HepG2 (cell line): ENCODE data around the gene FOXRED2. TPM values are rescaled to one million over a fixed set of nuclear protein-coding genes. Genes with fewer than 3 reads are reported as not detected.

ENCODE experiments used
- CEBPZ ChIP-seq: IDR thresholded peaks from 2 replicates; pipeline ENCODE4 v1.6.1; 2012; ENCODE audit warnings: low read length, improper control_type of control experiment
- CREB3 ChIP-seq: sonication (generic); formaldehyde crosslinking; IDR thresholded peaks from 2 replicates; pipeline ENCODE4 v1.5.0; 2020; ENCODE audit warnings: missing genetic modification reagents
- ETV6 ChIP-seq: sonication (generic); formaldehyde crosslinking; conservative IDR thresholded peaks from 2 replicates; pipeline ENCODE4 v1.4.0; 2020; ENCODE audit warnings: missing genetic modification reagents
- FLYWCH1 ChIP-seq: sonication (generic); formaldehyde crosslinking; IDR thresholded peaks from 2 replicates; pipeline ENCODE4 v1.8.1; 2023; ENCODE audit warnings: mild to moderate bottlenecking, missing genetic modification reagents
- HOXA5 ChIP-seq: sonication (generic); formaldehyde crosslinking; IDR thresholded peaks from 2 replicates; pipeline ENCODE4 v1.4.0; 2020; ENCODE audit warnings: missing genetic modification reagents
- KAT8 ChIP-seq: IDR thresholded peaks from 2 replicates; pipeline ENCODE4 v1.6.1; 2016; ENCODE audit warnings: missing genetic modification reagents, missing compliant biosample characterization
- MBNL3 ChIP-seq: fragments of 250-450 bp; sonication (Bioruptor Pico); conservative IDR thresholded peaks from 2 replicates; pipeline ENCODE4 v1.8.0; 2022; ENCODE audit warnings: mild to moderate bottlenecking, inconsistent platforms
- PHB2 ChIP-seq: fragments of 450-650 bp; IDR thresholded peaks from 2 replicates; pipeline ENCODE4 v1.6.1; 2018; ENCODE audit not compliant: partially characterized antibody
- PHF8 ChIP-seq: sonication (generic); formaldehyde crosslinking; IDR thresholded peaks from 2 replicates; pipeline ENCODE4 v1.5.0; 2020; ENCODE audit warnings: missing genetic modification reagents
- ZBTB2 ChIP-seq: sonication (generic); formaldehyde crosslinking; IDR thresholded peaks from 2 replicates; pipeline ENCODE4 v1.8.0; 2022; ENCODE audit warnings: low read depth, missing genetic modification reagents
- ZEB1 ChIP-seq: IDR thresholded peaks from 2 replicates; pipeline ENCODE4 v1.6.1; 2012; ENCODE audit warnings: mild to moderate bottlenecking, low read depth, inconsistent platforms; ENCODE audit not compliant: insufficient replicate concordance
- ZKSCAN1 ChIP-seq: fragments of 150-350 bp; IDR thresholded peaks from 2 replicates; pipeline ENCODE4 v1.6.1; 2014; ENCODE audit warnings: low read length
- ZMYM2 ChIP-seq: sonication (generic); formaldehyde crosslinking; IDR thresholded peaks from 2 replicates; pipeline ENCODE4 v1.8.0; 2022; ENCODE audit warnings: mild to moderate bottlenecking, missing genetic modification reagents
- ZNF232 ChIP-seq: sonication (generic); formaldehyde crosslinking; IDR thresholded peaks from 2 replicates; pipeline ENCODE4 v1.4.0; 2020; ENCODE audit warnings: missing genetic modification reagents, borderline replicate concordance
- ZNF513 ChIP-seq: sonication (generic); formaldehyde crosslinking; conservative IDR thresholded peaks from 2 replicates; pipeline ENCODE4 v1.5.0; 2020; ENCODE audit warnings: missing genetic modification reagents
- ZNF607 ChIP-seq: sonication (generic); formaldehyde crosslinking; IDR thresholded peaks from 2 replicates; pipeline ENCODE4 v1.5.1; 2020; ENCODE audit warnings: missing genetic modification reagents, mild to moderate bottlenecking, borderline replicate concordance
- polyA plus RNA-seq, 8 experiments: library from polyadenylated mRNA; depleted of rRNA in 3 of 8; stranded (reverse) in 7 of 8; unstranded in 1 of 8; fragments of >200 nt; fragmentation: Illumina TruSeq in 4 of 8; extraction: Trizol in 4 of 8; gene quantifications; 2 replicates each; pipeline versions ENCODE4 v1.2.1 to v1.2.3, GENCODE V29; 2011 to 2016; ENCODE audit warnings: low read depth in 4 of 8, missing spikeins in 1 of 8, mixed read lengths in 1 of 8; ENCODE audit not compliant: insufficient read depth in 1 of 8
- total RNA-seq, 5 experiments: library from RNA; depleted of rRNA; stranded (reverse); fragments of >200 nt; fragmentation: Illumina TruSeq; extraction: Trizol; gene quantifications; 2 replicates each; pipeline ENCODE4 v1.2.3, GENCODE V29; 2016; ENCODE audit warnings: low read depth in 1 of 5

The FOXRED2 gene
- total and polyA plus RNA-seq, 2 of the 13 experiments (the other 11 are each of a cell fraction or from before 2014, with no cell fraction given): 9.3 to 28.1 TPM

- 0 out of 2 replicates have a peak, but pooled peaks have one; percentile 76 for TF ChIP-seq ZNF607 (CRISPR knock-in tag)
- TF ChIP-seq ZEB1: no peak
- no peak for TF ChIP-seq CEBPZ
- peak; percentile 96 for TF ChIP-seq KAT8
- no peak for TF ChIP-seq MBNL3 (CRISPR knock-in tag)
- TF ChIP-seq PHF8: peak; percentile 79
- TF ChIP-seq FLYWCH1 (CRISPR knock-in tag): no peak
- TF ChIP-seq ZBTB2: peak; percentile 61; the same call in 1 of the 2 replicates
- no peak for TF ChIP-seq ZNF513
- peak; percentile 79; the same call in 1 of the 2 replicates for TF ChIP-seq HOXA5
- no peak for TF ChIP-seq ZMYM2 (CRISPR knock-in tag)
- TF ChIP-seq PHB2: no peak
- TF ChIP-seq CREB3 (CRISPR knock-in tag): no peak
- no peak; the same call in 1 of the 2 replicates for TF ChIP-seq ETV6
- no peak for TF ChIP-seq ZNF232 (CRISPR knock-in tag)
- TF ChIP-seq ZKSCAN1: no peak
Observed at GRCh38 chr22:36481393-36482168, 25.3 kb downstream of the FOXRED2 start, which contains the start of gene TXN2 (continued).
